Skin epidermis (tissue), 12 donors: ENCODE data around the gene PAEP.

ENCODE experiments used
- H3K27ac ChIP-seq, 21 experiments: fragments of 200-600 bp; sonication (generic) in 11 of 21; one replicate each; pipeline ENCODE4 v1.5.0; 2020; ENCODE audit warnings: mild to moderate bottlenecking in 3 of 21, inconsistent platforms in 2 of 21, moderate library complexity in 2 of 21
- H3K4me3 ChIP-seq, 7 experiments: fragments of 200-600 bp; sonication (generic) in 2 of 7; one replicate each; pipeline ENCODE4 v1.5.0; 2020; ENCODE audit warnings: inconsistent platforms in 2 of 7, mild to moderate bottlenecking in 2 of 7, moderate library complexity in 1 of 7

PAEP gene

GRCh38 chr9:135588886-135589595, 27.5 kb downstream of the PAEP start:
- Histone ChIP-seq H3K27ac (no peak overlapping the region), H3K4me3 (no peak overlapping the region)

- no peak overlapping the region for H3K27ac ChIP-seq
- H3K4me3 ChIP-seq, result no peak overlapping the region
Measured at GRCh38 chr9:135589596-135590485, 28.3 kb downstream of the PAEP start.

- Histone ChIP-seq H3K27ac (no peak overlapping the region), H3K4me3 (no peak overlapping the region)
Measured at GRCh38 chr9:135590486-135591079, 29.0 kb downstream of the PAEP start.

- Histone ChIP-seq H3K27ac (no peak overlapping the region), H3K4me3 (no peak overlapping the region)
Measured at GRCh38 chr9:135591506-135592330, 30.2 kb downstream of the PAEP start.

GRCh38 chr9:135592331-135592590, 30.7 kb downstream of the PAEP start:
- Histone ChIP-seq H3K4me3 (no peak overlapping the region), H3K27ac (no peak overlapping the region)

GRCh38 chr9:135592625-135593024, 31.1 kb downstream of the PAEP start:
- Histone ChIP-seq H3K4me3 (no peak overlapping the region), H3K27ac (no peak overlapping the region)

GRCh38 chr9:135596211-135596610, 34.7 kb downstream of the PAEP start:
- H3K4me3 ChIP-seq, result no peak overlapping the region

GRCh38 chr9:135600296-135600817, 38.8 kb downstream of the PAEP start:
- no peak overlapping the region for H3K27ac ChIP-seq

More at GRCh38 chr9:135596211-135596610, 34.7 kb downstream of the PAEP start:
- no peak overlapping the region for H3K27ac ChIP-seq

GRCh38 chr9:135601988-135602387, 40.4 kb downstream of the PAEP start:
- no peak overlapping the region for H3K27ac ChIP-seq
- H3K4me3 ChIP-seq, result no peak overlapping the region

More at GRCh38 chr9:135600296-135600817, 38.8 kb downstream of the PAEP start:
- H3K4me3 ChIP-seq, result no peak overlapping the region

- Histone ChIP-seq H3K4me3 (no peak overlapping the region), H3K27ac (no peak overlapping the region)
Measured at GRCh38 chr9:135602789-135603481, 41.4 kb downstream of the PAEP start.

- no peak overlapping the region for H3K4me3 ChIP-seq
- no peak overlapping the region for H3K27ac ChIP-seq
Measured at GRCh38 chr9:135604437-135605237, 43.1 kb downstream of the PAEP start.

- Histone ChIP-seq H3K27ac (no peak overlapping the region), H3K4me3 (no peak overlapping the region)
Measured at GRCh38 chr9:135605238-135605781, 43.8 kb downstream of the PAEP start.

- no peak overlapping the region for H3K4me3 ChIP-seq
- no peak overlapping the region for H3K27ac ChIP-seq
Measured at GRCh38 chr9:135606885-135607259, 45.3 kb downstream of the PAEP start.

- Histone ChIP-seq H3K4me3 (no peak overlapping the region), H3K27ac (no peak overlapping the region)
Measured at GRCh38 chr9:135607401-135608293, 46.1 kb downstream of the PAEP start.

- no peak overlapping the region for H3K4me3 ChIP-seq
Measured at GRCh38 chr9:135608294-135608998, 46.9 kb downstream of the PAEP start.

GRCh38 chr9:135608999-135609317, 47.4 kb downstream of the PAEP start:
- no peak overlapping the region for H3K4me3 ChIP-seq
- no peak overlapping the region for H3K27ac ChIP-seq

More at GRCh38 chr9:135608294-135608998, 46.9 kb downstream of the PAEP start:
- H3K27ac ChIP-seq, result no peak overlapping the region
